ENCODE data around the gene HS3ST5. TPM values are rescaled to one million over a fixed set of nuclear protein-coding genes. Genes with fewer than 3 reads are reported as not detected.
"Not testable (repeated sequence)": the region's sequence is repeated elsewhere in the genome, so short reads cannot be mapped to it uniquely, and the experiment has no call there.

Gene HS3ST5
- total RNA-seq, 5 donors from 2014 or later (not counting 1 experiment from before 2014, with no cell fraction given): not detected

GRCh38 chr6:114158411-114158810, 184.4 kb downstream of the HS3ST5 start:
- H3K27ac Mint-ChIP-seq: no peak overlapping the region
- H3K4me3 Mint-ChIP-seq: no peak overlapping the region
- CTCF ChIA-PET: no interaction called here
- Histone ChIP-seq H3K4me1 (ENCODE audit: control insufficient read depth in 1 of 2, extremely low read depth in 1 of 2, insufficient read depth in 2 of 2, low read length in 2 of 2) (no peaks in the 10 kb centered on the region), H3K27ac (ENCODE audit: low read length) (no peak overlapping the region), H3K36me3 (ENCODE audit: control insufficient read depth in 2 of 2, extremely low read depth in 1 of 2, insufficient read depth in 1 of 2, low read length in 1 of 2) (no peaks in the 10 kb centered on the region), H3K27me3 (replicated peaks in 1 of 2; ENCODE audit: control insufficient read depth in 2 of 2, extremely low read depth in 1 of 2, insufficient read depth in 2 of 2, low read length in 1 of 2) (no peaks in the 10 kb centered on the region), H3K4me3 (ENCODE audit: control insufficient read depth in 1 of 2, extremely low read depth in 1 of 2, low read length in 1 of 2) (no peak overlapping the region), H3K9me3 (no peaks in the 10 kb centered on the region)
- H3K27me3 Mint-ChIP-seq: peaks cover 0 to 3% of the 10 kb centered on the region in 2 donors
- no CpG with 5 or more reads among the region's 1 CpG for WGBS (ENCODE audit: insufficient coverage)
- DNase-seq: no peak
- H3K36me3 Mint-ChIP-seq: no peaks in the 10 kb centered on the region
- POLR2A ChIA-PET: no interaction called here
- H3K9me3 Mint-ChIP-seq: no peaks in the 10 kb centered on the region
- H3K4me1 Mint-ChIP-seq: no peaks in the 10 kb centered on the region
- no peak for ATAC-seq (replicated peaks in 1 of 4)

GRCh38 chr6:114157848-114158247, 185.0 kb downstream of the HS3ST5 start:
- H3K36me3 Mint-ChIP-seq: no peaks in the 10 kb centered on the region
- 60% methylated on average over 1 of the region's 2 CpGs for WGBS (ENCODE audit: insufficient coverage)
- H3K9me3 Mint-ChIP-seq: no peaks in the 10 kb centered on the region
- H3K27ac Mint-ChIP-seq: no peak overlapping the region
- ATAC-seq (replicated peaks in 1 of 4): no peak
- Histone ChIP-seq H3K27ac (ENCODE audit: low read length) (no peak overlapping the region), H3K4me1 (ENCODE audit: control insufficient read depth in 1 of 2, extremely low read depth in 1 of 2, insufficient read depth in 2 of 2, low read length in 2 of 2) (no peaks in the 10 kb centered on the region), H3K4me3 (ENCODE audit: control insufficient read depth in 1 of 2, extremely low read depth in 1 of 2, low read length in 1 of 2) (no peak overlapping the region), H3K36me3 (ENCODE audit: control insufficient read depth in 2 of 2, extremely low read depth in 1 of 2, insufficient read depth in 1 of 2, low read length in 1 of 2) (no peaks in the 10 kb centered on the region), H3K9me3 (no peaks in the 10 kb centered on the region), H3K27me3 (replicated peaks in 1 of 2; ENCODE audit: control insufficient read depth in 2 of 2, extremely low read depth in 1 of 2, insufficient read depth in 2 of 2, low read length in 1 of 2) (no peaks in the 10 kb centered on the region)
- H3K4me3 Mint-ChIP-seq: no peak overlapping the region
- ChIA-PET CTCF (no interaction called here), POLR2A (no interaction called here)
- DNase-seq: no peak
- peaks cover 0 to 3% of the 10 kb centered on the region in 2 donors for H3K27me3 Mint-ChIP-seq
- H3K4me1 Mint-ChIP-seq: no peaks in the 10 kb centered on the region

GRCh38 chr6:114155763-114156162, 187.1 kb downstream of the HS3ST5 start:
- POLR2A ChIA-PET: no interaction called here

GRCh38 chr6:114154812-114155211, 188.0 kb downstream of the HS3ST5 start:
- H3K4me1 ChIP-seq (ENCODE audit: control insufficient read depth in 1 of 2, extremely low read depth in 1 of 2, insufficient read depth in 2 of 2, low read length in 2 of 2): no peaks in the 10 kb centered on the region
- WGBS (ENCODE audit: insufficient coverage): no CpG with 5 or more reads among the region's 4 CpGs
- H3K4me3 ChIP-seq (ENCODE audit: control insufficient read depth in 1 of 2, extremely low read depth in 1 of 2, low read length in 1 of 2): no peak overlapping the region
- Mint-ChIP-seq H3K27ac (no peak overlapping the region), H3K9me3 (no peaks in the 10 kb centered on the region), H3K27me3 (peaks cover 0 to 3% of the 10 kb centered on the region in 2 donors), H3K36me3 (no peaks in the 10 kb centered on the region), H3K4me1 (no peaks in the 10 kb centered on the region), H3K4me3 (no peak overlapping the region)
- no peak overlapping the region for H3K27ac ChIP-seq (ENCODE audit: low read length)
- H3K9me3 ChIP-seq: no peaks in the 10 kb centered on the region
- H3K27me3 ChIP-seq (replicated peaks in 1 of 2; ENCODE audit: control insufficient read depth in 2 of 2, extremely low read depth in 1 of 2, insufficient read depth in 2 of 2, low read length in 1 of 2): no peaks in the 10 kb centered on the region
- ChIA-PET POLR2A (no interaction called here), CTCF (no interaction called here)
- no peaks in the 10 kb centered on the region for H3K36me3 ChIP-seq (ENCODE audit: control insufficient read depth in 2 of 2, extremely low read depth in 1 of 2, insufficient read depth in 1 of 2, low read length in 1 of 2)
- DNase-seq: no peak
- ATAC-seq (replicated peaks in 1 of 4): no peak

More at GRCh38 chr6:114155763-114156162, 187.1 kb downstream of the HS3ST5 start:
- Histone ChIP-seq H3K4me3 (ENCODE audit: control insufficient read depth in 1 of 2, extremely low read depth in 1 of 2, low read length in 1 of 2) (no peak overlapping the region), H3K27me3 (replicated peaks in 1 of 2; ENCODE audit: control insufficient read depth in 2 of 2, extremely low read depth in 1 of 2, insufficient read depth in 2 of 2, low read length in 1 of 2) (no peaks in the 10 kb centered on the region), H3K4me1 (ENCODE audit: control insufficient read depth in 1 of 2, extremely low read depth in 1 of 2, insufficient read depth in 2 of 2, low read length in 2 of 2) (no peaks in the 10 kb centered on the region), H3K27ac (ENCODE audit: low read length) (no peak overlapping the region), H3K9me3 (no peaks in the 10 kb centered on the region), H3K36me3 (ENCODE audit: control insufficient read depth in 2 of 2, extremely low read depth in 1 of 2, insufficient read depth in 1 of 2, low read length in 1 of 2) (no peaks in the 10 kb centered on the region)
- CTCF ChIA-PET: no interaction called here
- Mint-ChIP-seq H3K36me3 (no peaks in the 10 kb centered on the region), H3K27me3 (peaks cover 0 to 3% of the 10 kb centered on the region in 2 donors), H3K4me3 (no peak overlapping the region), H3K4me1 (no peaks in the 10 kb centered on the region), H3K27ac (no peak overlapping the region), H3K9me3 (no peaks in the 10 kb centered on the region)
- no peak for ATAC-seq (replicated peaks in 1 of 4)
- no peak for DNase-seq
- WGBS (ENCODE audit: insufficient coverage): 73% methylated on average over 3 of the region's 3 CpGs

GRCh38 chr6:114153448-114153847, 189.4 kb downstream of the HS3ST5 start:
- Histone ChIP-seq H3K4me3 (ENCODE audit: control insufficient read depth in 1 of 2, extremely low read depth in 1 of 2, low read length in 1 of 2) (no peak overlapping the region), H3K36me3 (ENCODE audit: control insufficient read depth in 2 of 2, extremely low read depth in 1 of 2, insufficient read depth in 1 of 2, low read length in 1 of 2) (no peaks in the 10 kb centered on the region), H3K4me1 (ENCODE audit: control insufficient read depth in 1 of 2, extremely low read depth in 1 of 2, insufficient read depth in 2 of 2, low read length in 2 of 2) (no peaks in the 10 kb centered on the region), H3K27ac (ENCODE audit: low read length) (no peak overlapping the region), H3K9me3 (no peaks in the 10 kb centered on the region), H3K27me3 (replicated peaks in 1 of 2; ENCODE audit: control insufficient read depth in 2 of 2, extremely low read depth in 1 of 2, insufficient read depth in 2 of 2, low read length in 1 of 2) (no peaks in the 10 kb centered on the region)
- POLR2A ChIA-PET: no interaction called here
- CTCF ChIA-PET: no interaction called here
- ATAC-seq (replicated peaks in 1 of 4): no peak
- no CpG with 5 or more reads among the region's 3 CpGs for WGBS (ENCODE audit: insufficient coverage)
- H3K9me3 Mint-ChIP-seq: no peaks in the 10 kb centered on the region
- peaks cover 0 to 3% of the 10 kb centered on the region in 2 donors for H3K27me3 Mint-ChIP-seq
- no peaks in the 10 kb centered on the region for H3K4me1 Mint-ChIP-seq
- no peaks in the 10 kb centered on the region for H3K36me3 Mint-ChIP-seq
- no peak overlapping the region for H3K27ac Mint-ChIP-seq
- no peak overlapping the region for H3K4me3 Mint-ChIP-seq
- no peak for DNase-seq

- POLR2A ChIA-PET: no interaction called here
- no peak overlapping the region for H3K27ac Mint-ChIP-seq
- Histone ChIP-seq H3K4me1 (ENCODE audit: control insufficient read depth in 1 of 2, extremely low read depth in 1 of 2, insufficient read depth in 2 of 2, low read length in 2 of 2) (no peaks in the 10 kb centered on the region), H3K27me3 (replicated peaks in 1 of 2; ENCODE audit: control insufficient read depth in 2 of 2, extremely low read depth in 1 of 2, insufficient read depth in 2 of 2, low read length in 1 of 2) (no peaks in the 10 kb centered on the region), H3K27ac (ENCODE audit: low read length) (no peak overlapping the region), H3K36me3 (ENCODE audit: control insufficient read depth in 2 of 2, extremely low read depth in 1 of 2, insufficient read depth in 1 of 2, low read length in 1 of 2) (no peaks in the 10 kb centered on the region), H3K4me3 (ENCODE audit: control insufficient read depth in 1 of 2, extremely low read depth in 1 of 2, low read length in 1 of 2) (no peak overlapping the region), H3K9me3 (no peaks in the 10 kb centered on the region)
- H3K4me3 Mint-ChIP-seq: no peak overlapping the region
- H3K4me1 Mint-ChIP-seq: no peaks in the 10 kb centered on the region
- ATAC-seq (replicated peaks in 1 of 4) (no peak), DNase-seq (no peak)
- 83% methylated on average over 1 of the region's 3 CpGs for WGBS (ENCODE audit: insufficient coverage)
- no peaks in the 10 kb centered on the region for H3K36me3 Mint-ChIP-seq
- H3K27me3 Mint-ChIP-seq: peaks cover 0 to 3% of the 10 kb centered on the region in 2 donors
- CTCF ChIA-PET: no interaction called here
- peaks cover 7 to 8% (median 8%) of the 10 kb centered on the region in 3 donors for H3K9me3 Mint-ChIP-seq
Measured at GRCh38 chr6:114151064-114151690, 191.6 kb downstream of the HS3ST5 start.

- H3K27ac ChIP-seq (ENCODE audit: low read length); H3K4me3 ChIP-seq (ENCODE audit: control insufficient read depth in 1 of 2, extremely low read depth in 1 of 2, low read length in 1 of 2); H3K9me3 Mint-ChIP-seq; ATAC-seq (replicated peaks in 1 of 4); POLR2A ChIA-PET; H3K27me3 ChIP-seq (replicated peaks in 1 of 2; ENCODE audit: control insufficient read depth in 2 of 2, extremely low read depth in 1 of 2, insufficient read depth in 2 of 2, low read length in 1 of 2); DNase-seq; H3K36me3 Mint-ChIP-seq; H3K9me3 ChIP-seq; H3K36me3 ChIP-seq (ENCODE audit: control insufficient read depth in 2 of 2, extremely low read depth in 1 of 2, insufficient read depth in 1 of 2, low read length in 1 of 2); H3K27me3 Mint-ChIP-seq; H3K27ac Mint-ChIP-seq; H3K4me1 ChIP-seq (ENCODE audit: control insufficient read depth in 1 of 2, extremely low read depth in 1 of 2, insufficient read depth in 2 of 2, low read length in 2 of 2); H3K4me3 Mint-ChIP-seq; H3K4me1 Mint-ChIP-seq: not testable (repeated sequence)
- CTCF ChIA-PET: interaction anchor here in 1 of 2 donors (0.6 kb wide), 1 partner anchor 17 kb away, joined by 3 read pairs; no protein-coding TSS in a partner anchor
Measured at GRCh38 chr6:114149182-114149581, 193.6 kb downstream of the HS3ST5 start.

All from T-cell (primary cell).